ENCODE results near the gene TIMELESS.

TIMELESS gene

GRCh38 chr12:56474389-56474788, 25.2 kb upstream of the TIMELESS start:
- DNase-seq (ENCODE audit: low read depth, low spot score): no peak
- Histone ChIP-seq H3K4me3 (no peak overlapping the region), H3K9ac (ENCODE audit: insufficient read length) (no peak overlapping the region), H3K27ac (no peak overlapping the region), H3K36me3 (ENCODE audit: insufficient read depth, low read length) (no peaks in the 10 kb centered on the region), H3K9me3 (ENCODE audit: low read depth, low read length) (no peaks in the 10 kb centered on the region)
- TF ChIP-seq EZH2 (IDR thresholded peaks at IDR 0.05): no peak
- TF ChIP-seq FOXP2 (optimal IDR thresholded peaks at IDR 0.05; ENCODE audit: control extremely low read depth, extremely low read length, insufficient read depth): no peak
- TF ChIP-seq POLR2AphosphoS5 (IDR thresholded peaks at IDR 0.05; ENCODE audit: borderline replicate concordance, low read depth, low read length): no peak

- H3K4me3 ChIP-seq: peak overlapping the region; percentile 100
- H3K36me3 ChIP-seq (ENCODE audit: insufficient read depth, low read length): no peaks in the 10 kb centered on the region
- no peak for DNase-seq (ENCODE audit: low read depth, low spot score)
- H3K27ac ChIP-seq: peak overlapping the region; percentile 97
- peak overlapping the region; percentile 100 for H3K9ac ChIP-seq (ENCODE audit: insufficient read length)
- no peaks in the 10 kb centered on the region for H3K9me3 ChIP-seq (ENCODE audit: low read depth, low read length)
- TF ChIP-seq POLR2AphosphoS5 (IDR thresholded peaks at IDR 0.05; ENCODE audit: borderline replicate concordance, low read depth, low read length) (no peak), EZH2 (IDR thresholded peaks at IDR 0.05) (no peak), FOXP2 (optimal IDR thresholded peaks at IDR 0.05; ENCODE audit: control extremely low read depth, extremely low read length, insufficient read depth) (no peak)
Measured at GRCh38 chr12:56469007-56469930, 20.0 kb upstream of the TIMELESS start.

- TF ChIP-seq POLR2AphosphoS5 (IDR thresholded peaks at IDR 0.05; ENCODE audit: borderline replicate concordance, low read depth, low read length) (peak; percentile 93), EZH2 (IDR thresholded peaks at IDR 0.05) (no peak), FOXP2 (optimal IDR thresholded peaks at IDR 0.05; ENCODE audit: control extremely low read depth, extremely low read length, insufficient read depth) (no peak)
- Histone ChIP-seq H3K27ac (peak within 1 kb of the TSS; percentile 97), H3K4me3 (peak within 1 kb of the TSS; percentile 100), H3K9me3 (ENCODE audit: low read depth, low read length) (no peaks in the 10 kb centered on the region), H3K36me3 (ENCODE audit: insufficient read depth, low read length) (no peaks in the 10 kb centered on the region), H3K9ac (ENCODE audit: insufficient read length) (peak within 1 kb of the TSS; percentile 100)
- DNase-seq (ENCODE audit: low read depth, low spot score): peak; percentile 68
Measured at GRCh38 chr12:56468216-56469006, 19.2 kb upstream of the TIMELESS start, which contains the start of gene SPRYD4. Gene SPRYD4 (plus strand): TSS chr12:56468578. CDS start chr12:56468592, 14 bp downstream.

GRCh38 chr12:56462565-56462964, 13.3 kb upstream of the TIMELESS start:
- no peak for DNase-seq (ENCODE audit: low read depth, low spot score)
- no peak overlapping the region for H3K9ac ChIP-seq (ENCODE audit: insufficient read length)
- no peaks in the 10 kb centered on the region for H3K9me3 ChIP-seq (ENCODE audit: low read depth, low read length)
- no peak overlapping the region for H3K27ac ChIP-seq
- H3K4me3 ChIP-seq: no peak overlapping the region
- no peak for TF ChIP-seq EZH2 (IDR thresholded peaks at IDR 0.05)
- no peak for TF ChIP-seq POLR2AphosphoS5 (IDR thresholded peaks at IDR 0.05; ENCODE audit: borderline replicate concordance, low read depth, low read length)
- no peak for TF ChIP-seq FOXP2 (optimal IDR thresholded peaks at IDR 0.05; ENCODE audit: control extremely low read depth, extremely low read length, insufficient read depth)
- no peaks in the 10 kb centered on the region for H3K36me3 ChIP-seq (ENCODE audit: insufficient read depth, low read length)

- no peak overlapping the region for H3K27ac ChIP-seq
- H3K9me3 ChIP-seq (ENCODE audit: low read depth, low read length): no peaks in the 10 kb centered on the region
- no peak overlapping the region for H3K4me3 ChIP-seq
- no peaks in the 10 kb centered on the region for H3K36me3 ChIP-seq (ENCODE audit: insufficient read depth, low read length)
- TF ChIP-seq FOXP2 (optimal IDR thresholded peaks at IDR 0.05; ENCODE audit: control extremely low read depth, extremely low read length, insufficient read depth) (no peak), POLR2AphosphoS5 (IDR thresholded peaks at IDR 0.05; ENCODE audit: borderline replicate concordance, low read depth, low read length) (no peak), EZH2 (IDR thresholded peaks at IDR 0.05) (no peak)
- no peak overlapping the region for H3K9ac ChIP-seq (ENCODE audit: insufficient read length)
- no peak for DNase-seq (ENCODE audit: low read depth, low spot score)
Measured at GRCh38 chr12:56461235-56462159, 12.3 kb upstream of the TIMELESS start.

- TF ChIP-seq EZH2 (IDR thresholded peaks at IDR 0.05): no peak
- no peak for TF ChIP-seq FOXP2 (optimal IDR thresholded peaks at IDR 0.05; ENCODE audit: control extremely low read depth, extremely low read length, insufficient read depth)
- TF ChIP-seq POLR2AphosphoS5 (IDR thresholded peaks at IDR 0.05; ENCODE audit: borderline replicate concordance, low read depth, low read length): no peak
- H3K9me3 ChIP-seq (ENCODE audit: low read depth, low read length): no peaks in the 10 kb centered on the region
- no peak overlapping the region for H3K4me3 ChIP-seq
- no peak overlapping the region for H3K9ac ChIP-seq (ENCODE audit: insufficient read length)
- no peak for DNase-seq (ENCODE audit: low read depth, low spot score)
- H3K27ac ChIP-seq: no peak overlapping the region
- no peaks in the 10 kb centered on the region for H3K36me3 ChIP-seq (ENCODE audit: insufficient read depth, low read length)
Measured at GRCh38 chr12:56457817-56458216, 8.6 kb upstream of the TIMELESS start.

- no peaks in the 10 kb centered on the region for H3K9me3 ChIP-seq (ENCODE audit: low read depth, low read length)
- H3K27ac ChIP-seq: no peak within 1 kb of the TSS
- TF ChIP-seq POLR2AphosphoS5 (IDR thresholded peaks at IDR 0.05; ENCODE audit: borderline replicate concordance, low read depth, low read length) (no peak), EZH2 (IDR thresholded peaks at IDR 0.05) (no peak), FOXP2 (optimal IDR thresholded peaks at IDR 0.05; ENCODE audit: control extremely low read depth, extremely low read length, insufficient read depth) (no peak)
- no peak for DNase-seq (ENCODE audit: low read depth, low spot score)
- H3K36me3 ChIP-seq (ENCODE audit: insufficient read depth, low read length): no peaks in the 10 kb centered on the region
- H3K9ac ChIP-seq (ENCODE audit: insufficient read length): no peak within 1 kb of the TSS
- H3K4me3 ChIP-seq: no peak within 1 kb of the TSS
Measured at GRCh38 chr12:56454557-56454956, 5.3 kb upstream of the TIMELESS start, which contains the start of gene MIP. Gene MIP (minus strand): TSS chr12:56454657. CDS start chr12:56454613, 44 bp downstream.
